ENCODE measurements around the gene TMEFF2.

DNA sequence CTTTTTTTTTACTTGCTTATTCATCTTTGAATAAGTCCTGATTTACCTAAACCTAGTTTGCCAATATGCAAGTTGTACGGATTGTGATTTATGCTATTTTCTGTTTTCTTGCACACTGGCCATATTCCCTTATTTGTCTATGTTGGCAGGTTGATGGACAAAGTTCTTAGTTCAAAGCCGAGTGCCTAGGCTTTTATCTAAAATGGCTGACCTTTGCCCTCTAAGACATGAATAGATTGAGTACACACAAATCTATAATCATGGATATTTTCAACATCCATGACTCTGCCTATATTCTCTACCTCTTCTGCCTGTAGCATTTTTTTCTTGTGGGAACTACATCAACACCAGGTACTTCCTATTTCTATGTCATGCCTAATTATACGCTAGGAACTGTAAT is 171.7 kb downstream of the TMEFF2 start:
- TF ChIP-seq, protein P1, sequence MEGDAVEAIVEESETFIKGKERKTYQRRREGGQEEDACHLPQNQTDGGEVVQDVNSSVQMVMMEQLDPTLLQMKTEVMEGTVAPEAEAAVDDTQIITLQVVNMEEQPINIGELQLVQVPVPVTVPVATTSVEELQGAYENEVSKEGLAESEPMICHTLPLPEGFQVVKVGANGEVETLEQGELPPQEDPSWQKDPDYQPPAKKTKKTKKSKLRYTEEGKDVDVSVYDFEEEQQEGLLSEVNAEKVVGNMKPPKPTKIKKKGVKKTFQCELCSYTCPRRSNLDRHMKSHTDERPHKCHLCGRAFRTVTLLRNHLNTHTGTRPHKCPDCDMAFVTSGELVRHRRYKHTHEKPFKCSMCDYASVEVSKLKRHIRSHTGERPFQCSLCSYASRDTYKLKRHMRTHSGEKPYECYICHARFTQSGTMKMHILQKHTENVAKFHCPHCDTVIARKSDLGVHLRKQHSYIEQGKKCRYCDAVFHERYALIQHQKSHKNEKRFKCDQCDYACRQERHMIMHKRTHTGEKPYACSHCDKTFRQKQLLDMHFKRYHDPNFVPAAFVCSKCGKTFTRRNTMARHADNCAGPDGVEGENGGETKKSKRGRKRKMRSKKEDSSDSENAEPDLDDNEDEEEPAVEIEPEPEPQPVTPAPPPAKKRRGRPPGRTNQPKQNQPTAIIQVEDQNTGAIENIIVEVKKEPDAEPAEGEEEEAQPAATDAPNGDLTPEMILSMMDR (IDR thresholded peaks at IDR 0.05 in 8 of 11, conservative IDR thresholded peaks at IDR 0.05 in 3 of 11): no peak
- TF ChIP-seq POLR2A (IDR thresholded peaks at IDR 0.05): no peak
- TF ChIP-seq POLR2AphosphoS5 (IDR thresholded peaks at IDR 0.05): no peak

Data from spleen (tissue), 7 donors.